HepG2 (cell line): ENCODE data around the gene VPS13D. TPM values are rescaled to one million over a fixed set of nuclear protein-coding genes. Genes with fewer than 3 reads are reported as not detected.

Experiments used
- ATAC-seq: fragments of 200-7000 bp; cut with Tn5 transposase; 3 replicates; pipeline ENCODE4 v1.9.1; 2020; ENCODE audit warnings: mild to moderate bottlenecking, moderate library complexity
- BruUV-seq: library from RNA; stranded (reverse); fragments of 400-500 nt; replicated peaks from 2 replicates; lab custom pipeline; 2021; lab: Mats Ljungman, UMichigan
- CTCF ChIA-PET: fragments of 300-600 bp; formaldehyde crosslinking; extraction: SDS; loops from one replicate; lab custom pipeline; 2021; ENCODE audit warnings: low total read pairs, inconsistent platforms, low intra/inter-chr PET ratio; lab: Yijun Ruan, JAX
- POLR2A ChIA-PET: fragments of 350-600 bp; sonication (Branson Sonifier 250); formaldehyde crosslinking; loops from one replicate; lab custom pipeline; 2020; ENCODE audit warnings: antibody characterized with exemption, inconsistent platforms; lab: Yijun Ruan, JAX
- DNase-seq: peaks from one replicate; pipeline ENCODE4 v3.0.0-alpha.2; 2015; ENCODE audit warnings: low spot score
- FAIRE-seq: peaks from 3 replicates; lab custom pipeline; 2011; peaks lifted over from hg19 to GRCh38; lab: Jason Lieb, UNC
- H2AFZ ChIP-seq: one replicate; pipeline ENCODE4 v1.6.1; 2011; ENCODE audit warnings: low read length, inconsistent platforms
- H3K27ac ChIP-seq: fragments of 300-600 bp; 3 replicates; pipeline ENCODE4 v1.8.0; 2011; ENCODE audit warnings: mixed run types, mild to moderate bottlenecking, mixed read lengths, low read length, inconsistent platforms; ENCODE audit not compliant: insufficient read depth; ENCODE audit errors: extremely low read length
- H3K27me3 ChIP-seq, 2 experiments: fragments of 200-600 bp in 1 of 2; 2 replicates in 1 of 2; 3 replicates in 1 of 2; pipeline versions ENCODE4 v1.6.0 to v1.8.0; 2011; ENCODE audit warnings: low read length in 2 of 2, mild to moderate bottlenecking in 2 of 2, moderate library complexity in 2 of 2, inconsistent platforms in 1 of 2; ENCODE audit not compliant: insufficient read depth in 2 of 2, control insufficient read depth in 1 of 2
- H3K36me3 ChIP-seq, 2 experiments: fragments of 200-600 bp in 1 of 2; replicated peaks in 1 of 2; 2 replicates in 1 of 2; 3 replicates in 1 of 2; pipeline versions ENCODE4 v1.5.1 to v1.8.0; 2011; ENCODE audit warnings: low read length in 2 of 2, inconsistent platforms in 1 of 2; ENCODE audit not compliant: insufficient read depth in 2 of 2, control insufficient read depth in 1 of 2
- H3K4me1 ChIP-seq: 2 replicates; pipeline ENCODE4 v1.5.1; 2012; ENCODE audit warnings: low read length, inconsistent platforms; ENCODE audit not compliant: insufficient read depth
- H3K4me2 ChIP-seq: 2 replicates; pipeline ENCODE4 v1.6.0; 2011; ENCODE audit warnings: low read depth, low read length, inconsistent platforms
- H3K4me3 ChIP-seq, 3 experiments: fragments of 200-600 bp in 1 of 3; sonication (generic), shearing (Covaris generic) in 1 of 3; replicated peaks in 1 of 3; 2 replicates each; pipeline ENCODE4 v1.5.1; 2011 to 2016; ENCODE audit warnings: low read length in 3 of 3, inconsistent platforms in 2 of 3, low read depth in 2 of 3, mild to moderate bottlenecking in 2 of 3, control low read depth in 1 of 3, mixed read lengths in 1 of 3; ENCODE audit not compliant: insufficient read depth in 1 of 3
- H3K79me2 ChIP-seq: one replicate; pipeline ENCODE4 v1.6.1; 2011; ENCODE audit warnings: low read length, inconsistent platforms; ENCODE audit not compliant: insufficient read depth
- H3K9ac ChIP-seq: 2 replicates; pipeline ENCODE4 v1.6.0; 2011; ENCODE audit warnings: mild to moderate bottlenecking, low read depth, low read length, inconsistent platforms; ENCODE audit not compliant: insufficient read depth
- H3K9me3 ChIP-seq: 2 replicates; pipeline ENCODE4 v1.5.1; 2012; ENCODE audit warnings: mild to moderate bottlenecking, low read length
- H4K20me1 ChIP-seq: 2 replicates; pipeline ENCODE4 v1.6.0; 2011; ENCODE audit warnings: inconsistent platforms, mild to moderate bottlenecking, low read length, moderate library complexity; ENCODE audit not compliant: insufficient read depth
- ATAD3A ChIP-seq: sonication (generic); formaldehyde crosslinking; IDR thresholded peaks from 2 replicates; pipeline ENCODE4 v1.4.0; 2020; ENCODE audit warnings: missing genetic modification reagents
- CENPT ChIP-seq: sonication (generic); formaldehyde crosslinking; IDR thresholded peaks from 2 replicates; pipeline ENCODE4 v1.8.0; 2022; ENCODE audit warnings: low read depth, mild to moderate bottlenecking, moderate library complexity, missing genetic modification reagents
- DNMT1 ChIP-seq: sonication (generic); formaldehyde crosslinking; IDR thresholded peaks from 2 replicates; pipeline ENCODE4 v1.5.1; 2020; ENCODE audit warnings: mild to moderate bottlenecking, missing genetic modification reagents
- GLMP ChIP-seq: sonication (generic); formaldehyde crosslinking; IDR thresholded peaks from 2 replicates; pipeline ENCODE4 v1.9.0; 2021; ENCODE audit warnings: missing genetic modification reagents, mild to moderate bottlenecking, borderline replicate concordance
- KAT7 ChIP-seq: IDR thresholded peaks from 2 replicates; pipeline ENCODE4 v1.6.1; 2018; ENCODE audit warnings: borderline replicate concordance, missing compliant biosample characterization
- MLLT10 ChIP-seq: sonication (generic); formaldehyde crosslinking; IDR thresholded peaks from 2 replicates; pipeline ENCODE4 v1.4.0; 2020; ENCODE audit warnings: missing genetic modification reagents
- SOX5 ChIP-seq: IDR thresholded peaks from 2 replicates; pipeline ENCODE4 v1.6.1; 2016; ENCODE audit warnings: borderline replicate concordance
- SP2 ChIP-seq: sonication (generic); formaldehyde crosslinking; IDR thresholded peaks from 2 replicates; pipeline ENCODE4 v1.5.1; 2020; ENCODE audit warnings: mild to moderate bottlenecking, missing genetic modification reagents
- SUZ12 ChIP-seq: fragments of 150-350 bp; IDR thresholded peaks from 2 replicates; pipeline ENCODE4 v1.6.1; 2014; ENCODE audit warnings: low read depth, low read length
- TCF7 ChIP-seq: sonication (generic); IDR thresholded peaks from 2 replicates; pipeline ENCODE4 v1.6.1; 2016; ENCODE audit warnings: antibody characterized with exemption, low read depth
- ZBTB1 ChIP-seq: sonication (generic); formaldehyde crosslinking; IDR thresholded peaks from 2 replicates; pipeline ENCODE4 v1.4.0; 2020; ENCODE audit warnings: missing genetic modification reagents, borderline replicate concordance
- ZBTB7A ChIP-seq: sonication (generic); formaldehyde crosslinking; IDR thresholded peaks from 2 replicates; pipeline ENCODE4 v1.8.0; 2022; ENCODE audit warnings: mild to moderate bottlenecking, missing genetic modification reagents
- ZMYM3 ChIP-seq: sonication (generic); formaldehyde crosslinking; IDR thresholded peaks from 2 replicates; pipeline ENCODE4 v1.5.1; 2020; ENCODE audit warnings: mild to moderate bottlenecking, missing genetic modification reagents
- ZNF124 ChIP-seq: sonication (generic); formaldehyde crosslinking; IDR thresholded peaks from 2 replicates; pipeline ENCODE4 v1.4.0; 2020; ENCODE audit warnings: missing genetic modification reagents
- ZNF543 ChIP-seq: sonication (generic); formaldehyde crosslinking; IDR thresholded peaks from 2 replicates; pipeline ENCODE4 v1.4.0; 2020; ENCODE audit warnings: mild to moderate bottlenecking, missing genetic modification reagents
- ZNF670 ChIP-seq: sonication (generic); formaldehyde crosslinking; IDR thresholded peaks from 2 replicates; pipeline ENCODE4 v1.8.0; 2022; ENCODE audit warnings: mild to moderate bottlenecking, missing genetic modification reagents, borderline replicate concordance
- WGBS: methylation state at CpG from one replicate; pipeline ENCODE4 v1.1.6; 2017; ENCODE audit warnings: low lambda C conversion rate; 5-methylcytosine and 5-hydroxymethylcytosine counted together
- in situ Hi-C: cut with HindIII; loops from 2 replicates; pipeline ENCODE4 v1.10.0; 2017; ENCODE audit warnings: low pct_unique_long_range_greater_than_20kb; ENCODE audit not compliant: extremely low pct_ligation_motif_present
- intact Hi-C: fragments of 100-400 bp; cut with micrococcal nuclease; formaldehyde crosslinking; loops from one replicate; pipeline ENCODE4 v1.10.0; 2022; ENCODE audit not compliant: unreplicated experiment
- polyA plus RNA-seq, 8 experiments: library from polyadenylated mRNA; depleted of rRNA in 3 of 8; stranded (reverse) in 7 of 8; unstranded in 1 of 8; fragments of >200 nt; fragmentation: Illumina TruSeq in 4 of 8; extraction: Trizol in 4 of 8; gene quantifications; 2 replicates each; pipeline versions ENCODE4 v1.2.1 to v1.2.3, GENCODE V29; 2011 to 2016; ENCODE audit warnings: low read depth in 4 of 8, missing spikeins in 1 of 8, mixed read lengths in 1 of 8; ENCODE audit not compliant: insufficient read depth in 1 of 8
- total RNA-seq, 5 experiments: library from RNA; depleted of rRNA; stranded (reverse); fragments of >200 nt; fragmentation: Illumina TruSeq; extraction: Trizol; gene quantifications; 2 replicates each; pipeline ENCODE4 v1.2.3, GENCODE V29; 2016; ENCODE audit warnings: low read depth in 1 of 5
- TF ChIP-seq, protein P1 (sequence below): sonication (generic); formaldehyde crosslinking; IDR thresholded peaks from 2 replicates; pipeline ENCODE4 v1.4.0; 2020; ENCODE audit warnings: missing genetic modification reagents, borderline replicate concordance
- TF ChIP-seq, protein P2 (sequence below): sonication (generic); formaldehyde crosslinking; IDR thresholded peaks from 2 replicates; pipeline ENCODE4 v1.4.0; 2020; ENCODE audit warnings: missing genetic modification reagents, mild to moderate bottlenecking, borderline replicate concordance

Gene VPS13D
- total and polyA plus RNA-seq, 2 of the 13 experiments (the other 11 are each of a cell fraction or from before 2014, with no cell fraction given), result 8.6 to 13.9 TPM

DNA sequence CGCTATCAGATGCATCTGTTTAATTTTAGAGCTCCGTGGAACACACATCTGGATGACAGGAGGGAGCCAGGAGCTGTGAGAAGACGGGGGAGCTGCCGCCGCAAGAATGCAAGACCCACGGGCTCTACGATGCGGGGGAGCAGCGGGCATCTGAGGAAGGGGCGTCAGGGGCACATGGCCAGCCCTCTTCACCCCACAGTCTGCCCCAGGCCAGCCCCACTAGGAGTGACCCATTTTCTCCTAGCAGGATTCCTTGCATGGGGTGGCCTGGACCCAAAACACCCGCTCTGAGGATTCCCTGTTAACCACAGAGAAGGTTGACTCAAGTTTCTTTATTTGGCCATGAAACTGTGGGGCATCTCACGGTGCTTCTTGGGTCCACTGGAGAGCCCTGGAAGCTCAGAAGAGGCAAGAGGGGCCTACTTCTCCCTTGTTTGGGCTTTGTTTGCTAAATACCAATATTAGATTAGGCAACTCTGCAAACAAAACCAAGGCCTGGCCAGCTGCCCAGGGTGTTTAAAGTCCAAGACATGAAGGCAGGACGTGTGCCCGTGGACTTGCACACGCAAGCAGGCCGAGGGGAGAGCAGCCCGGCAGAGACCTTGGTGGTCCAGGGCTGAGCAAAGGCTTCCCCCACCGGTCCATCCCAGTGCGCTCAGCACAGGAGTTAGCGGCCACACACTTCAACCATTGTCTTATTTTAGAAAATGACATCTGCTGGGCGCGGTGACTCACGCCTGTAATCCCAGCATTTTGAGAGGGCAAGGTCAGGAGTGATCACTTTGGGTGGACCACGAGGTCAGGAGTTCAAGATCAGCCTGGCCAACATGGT is 298.4 kb downstream of the VPS13D start:
- no peaks in the 10 kb centered on the region for H3K9me3 ChIP-seq
- ATAC-seq (peak; percentile 90), DNase-seq (peak; percentile 98), FAIRE-seq (peak; percentile 91)
- BruUV-seq, result TSS peak; percentile 80
- peak overlapping the region in 1 of 3 experiments; percentile 45; a peak in 2 of 6 replicates for H3K4me3 ChIP-seq
- peaks cover 95% of the 10 kb centered on the region for H3K4me1 ChIP-seq
- POLR2A ChIA-PET, result interaction anchor here (0.9 to 9.3 kb wide), 20 partner anchors 9 to 189 kb away, joined by 3 to 220 read pairs (median 6); partner anchors contain the start of gene DHRS3
- CTCF ChIA-PET, result no interaction called here
- H3K27ac ChIP-seq, result peak overlapping the region; percentile 76
- no peaks in the 10 kb centered on the region for H3K27me3 ChIP-seq
- no peaks in the 10 kb centered on the region for H3K36me3 ChIP-seq
- intact Hi-C loops (loop anchor here (1.0 to 10.0 kb wide), 4 partner anchors 90 to 213 kb away; partner anchors contain the start of gene DHRS3), in situ Hi-C loops (loop anchor here (5.0 to 10.0 kb wide), 3 partner anchors 51 to 123 kb away; partner anchors contain the start of gene DHRS3)
- H3K4me2 ChIP-seq, result peak overlapping the region; percentile 69
- no peaks in the 10 kb centered on the region for H4K20me1 ChIP-seq
- H2AFZ ChIP-seq, result no peak overlapping the region
- H3K79me2 ChIP-seq, result no peaks in the 10 kb centered on the region
- H3K9ac ChIP-seq, result peak overlapping the region; percentile 57
- WGBS, result 4% methylated on average over 15 of the region's 24 CpGs
- TF ChIP-seq GLMP (CRISPR knock-in tag) (no peak), ZNF670 (peak; percentile 72; the same call in 1 of the 2 replicates), ZNF543 (CRISPR knock-in tag) (no peak), TCF7 (peak; percentile 84), SP2 (CRISPR knock-in tag) (no peak), ZNF124 (peak; percentile 92), KAT7 (CRISPR knock-in tag) (peak; percentile 25; the same call in 1 of the 2 replicates), SUZ12 (no peak), ZMYM3 (peak; percentile 88), ZBTB1 (CRISPR knock-in tag) (no peak), ATAD3A (CRISPR knock-in tag) (no peak), SOX5 (peak; percentile 97), ZBTB7A (CRISPR knock-in tag) (peak; percentile 91), CENPT (CRISPR knock-in tag) (no peak), MLLT10 (CRISPR knock-in tag) (no peak), DNMT1 (CRISPR knock-in tag) (0 out of 2 replicates have a peak, but pooled peaks have one; percentile 14)
- TF ChIP-seq, protein P1, sequence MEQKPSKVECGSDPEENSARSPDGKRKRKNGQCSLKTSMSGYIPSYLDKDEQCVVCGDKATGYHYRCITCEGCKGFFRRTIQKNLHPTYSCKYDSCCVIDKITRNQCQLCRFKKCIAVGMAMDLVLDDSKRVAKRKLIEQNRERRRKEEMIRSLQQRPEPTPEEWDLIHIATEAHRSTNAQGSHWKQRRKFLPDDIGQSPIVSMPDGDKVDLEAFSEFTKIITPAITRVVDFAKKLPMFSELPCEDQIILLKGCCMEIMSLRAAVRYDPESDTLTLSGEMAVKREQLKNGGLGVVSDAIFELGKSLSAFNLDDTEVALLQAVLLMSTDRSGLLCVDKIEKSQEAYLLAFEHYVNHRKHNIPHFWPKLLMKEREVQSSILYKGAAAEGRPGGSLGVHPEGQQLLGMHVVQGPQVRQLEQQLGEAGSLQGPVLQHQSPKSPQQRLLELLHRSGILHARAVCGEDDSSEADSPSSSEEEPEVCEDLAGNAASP (CRISPR knock-in tag), result peak; percentile 94
- TF ChIP-seq, protein P2, sequence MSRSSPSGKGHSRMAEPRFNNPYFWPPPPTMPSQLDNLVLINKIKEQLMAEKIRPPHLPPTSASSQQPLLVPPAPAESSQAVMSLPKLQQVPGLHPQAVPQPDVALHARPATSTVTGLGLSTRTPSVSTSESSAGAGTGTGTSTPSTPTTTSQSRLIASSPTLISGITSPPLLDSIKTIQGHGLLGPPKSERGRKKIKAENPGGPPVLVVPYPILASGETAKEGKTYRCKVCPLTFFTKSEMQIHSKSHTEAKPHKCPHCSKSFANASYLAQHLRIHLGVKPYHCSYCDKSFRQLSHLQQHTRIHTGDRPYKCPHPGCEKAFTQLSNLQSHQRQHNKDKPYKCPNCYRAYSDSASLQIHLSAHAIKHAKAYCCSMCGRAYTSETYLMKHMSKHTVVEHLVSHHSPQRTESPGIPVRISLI, result peak; percentile 51
